ENCODE data around the gene SLC2A4. TPM values are rescaled to one million over a fixed set of nuclear protein-coding genes. Genes with fewer than 3 reads are reported as not detected.
A peak's percentile ranks its signal among the peaks of the same experiment; 100 is the strongest.

The SLC2A4 gene
- total and polyA plus RNA-seq, 12 donors, result 41.8 to 186 (median 174) TPM

- WGBS, 2 donors, result 1 to 3% methylated on average over 45 to 55 of the region's 55 CpGs
- intact Hi-C loops (cut with DNase I), result loop anchor here in 3 of 10 donors (5.0 to 10.0 kb wide), 3 partner anchors 46 to 324 kb away; partner anchors contain the start of genes CD68 (in 1 of the 3) and SENP3 (in 1 of the 3)
These were observed 30.6 kb upstream of the SLC2A4 start for GRCh38 chr17:7250695-7251627.

DNA sequence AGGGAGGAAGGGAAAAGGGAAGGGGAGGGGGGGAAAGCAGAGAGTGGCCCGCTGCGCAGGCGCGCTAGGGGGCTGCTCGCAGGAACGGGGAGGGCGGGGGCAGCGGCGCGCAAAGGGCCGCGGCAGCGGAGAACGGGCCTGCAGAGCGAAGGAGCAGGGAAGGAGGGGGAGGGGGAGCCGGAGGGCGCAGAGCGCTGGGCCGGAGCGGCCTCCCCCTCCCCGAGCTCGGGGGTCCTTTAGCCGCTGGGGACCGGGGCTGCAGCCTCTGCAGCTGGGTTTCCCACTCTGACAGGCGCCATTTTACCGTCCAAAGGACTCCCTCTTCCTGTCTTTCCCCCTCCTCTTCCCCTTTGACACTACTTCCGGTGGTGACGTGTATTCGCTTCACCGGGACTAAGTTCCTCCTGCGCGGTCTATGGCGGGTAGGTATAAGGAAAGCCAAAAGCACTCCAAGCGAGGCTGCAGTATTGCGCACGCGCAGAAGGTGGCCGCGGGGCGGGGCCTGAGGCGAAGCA lies 29.8 kb upstream of the SLC2A4 start, which contains the start of gene CTDNEP1:
CTDNEP1 (minus strand) TSS at position 74 of the 515 bp plus-strand sequence. CDS start 438 bp downstream, outside the sequence.
- no peak for TF ChIP-seq CTCF (IDR thresholded peaks at IDR 0.05)
- Histone ChIP-seq H3K27me3 (no peaks in the 10 kb centered on the region), H3K36me3 (peaks cover 0 to 42% (median 24%) of the 10 kb centered on the region in 9 donors), H3K4me3 (peak within 1 kb of the TSS; percentile 65 to 100 (median 90)), H3K4me1 (peaks cover 13 to 57% (median 41%) of the 10 kb centered on the region in 9 donors), H3K27ac (peak within 1 kb of the TSS; percentile 96 to 100 (median 99)), H3K9me3 (no peaks in the 10 kb centered on the region)
- intact Hi-C loops (cut with DNase I), result loop anchor here in 4 of 10 donors (2.0 to 10.0 kb wide), 5 partner anchors 29 to 323 kb away; partner anchors contain the start of genes CD68 (in 1 of the 4), SENP3 (in 1 of the 4) and SLC2A4 (in 1 of the 4)
- ATAC-seq (peak; percentile 93 to 96 (median 95)), DNase-seq (peak; percentile 97 to 99)
- WGBS, 2 donors, result 1% methylated on average over 32 to 41 of the region's 41 CpGs

More at GRCh38 chr17:7250695-7251627, 30.6 kb upstream of the SLC2A4 start:
- Histone ChIP-seq H3K36me3 (peaks cover 0 to 42% (median 23%) of the 10 kb centered on the region in 9 donors), H3K4me3 (peak overlapping the region; percentile 65 to 100 (median 90)), H3K4me1 (peaks cover 13 to 57% (median 41%) of the 10 kb centered on the region in 9 donors), H3K9me3 (no peaks in the 10 kb centered on the region), H3K27me3 (no peaks in the 10 kb centered on the region), H3K27ac (peak overlapping the region; percentile 96 to 100 (median 99))
- ATAC-seq, result peak in 2 of 8 donors; percentile 0
- TF ChIP-seq CTCF (IDR thresholded peaks at IDR 0.05), result no peak
- no peak for DNase-seq

DNA sequence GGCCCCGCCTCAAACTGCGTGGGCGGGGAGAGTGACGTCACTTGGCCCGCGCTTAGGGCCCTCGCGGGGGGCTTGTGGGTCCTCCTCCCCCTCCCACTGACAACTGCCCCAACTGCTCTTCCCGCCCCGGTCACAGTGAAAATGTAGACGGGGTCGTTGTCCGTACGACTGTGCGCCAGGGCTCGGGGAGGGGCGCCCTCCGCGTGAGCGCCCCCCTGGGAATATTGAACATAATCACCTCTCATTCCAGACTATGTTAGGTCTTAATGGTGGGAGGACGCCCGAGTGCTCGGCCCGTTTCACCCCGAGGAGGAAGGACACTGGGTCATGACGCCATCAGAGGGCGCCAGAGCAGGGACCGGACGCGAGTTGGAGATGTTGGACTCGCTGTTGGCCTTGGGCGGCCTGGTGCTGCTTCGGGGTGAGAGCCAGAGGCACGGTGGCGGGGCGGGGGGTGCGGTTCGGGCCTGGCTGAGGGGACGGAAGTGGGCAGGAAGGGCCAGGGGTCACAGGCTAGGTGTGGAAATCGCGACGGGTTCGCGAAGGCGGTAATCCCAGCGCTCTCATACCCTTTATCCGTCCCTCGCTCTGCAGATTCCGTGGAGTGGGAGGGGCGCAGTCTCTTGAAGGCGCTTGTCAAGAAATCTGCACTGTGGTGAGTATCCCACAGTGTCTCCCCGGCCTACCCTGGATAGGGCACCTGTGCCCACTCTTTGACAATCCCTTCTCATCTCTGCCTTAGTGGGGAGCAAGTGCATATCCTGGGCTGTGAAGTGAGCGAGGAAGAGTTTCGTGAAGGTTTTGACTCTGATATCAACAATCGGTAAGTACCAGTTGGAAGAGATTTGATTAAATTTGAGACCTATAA lies 29.1 kb upstream of the SLC2A4 start, which contains the start of gene ELP5:
ELP5 (plus strand) TSS at position 40 of the 868 bp plus-strand sequence; CDS start at position 376, 336 bp downstream.
- H3K36me3 ChIP-seq, result peaks cover 0 to 43% (median 28%) of the 10 kb centered on the region in 9 donors
- peak; percentile 95 to 97 for DNase-seq
- H3K27ac ChIP-seq, result peak within 1 kb of the TSS; percentile 96 to 100 (median 99)
- H3K4me1 ChIP-seq, result peaks cover 13 to 53% (median 41%) of the 10 kb centered on the region in 9 donors
- intact Hi-C loops (cut with DNase I), result loop anchor here in 4 of 10 donors (2.0 to 10.0 kb wide), 5 partner anchors 28 to 322 kb away; partner anchors contain the start of genes CD68 (in 1 of the 4), SENP3 (in 1 of the 4) and SLC2A4 (in 1 of the 4)
- no peaks in the 10 kb centered on the region for H3K27me3 ChIP-seq
- H3K9me3 ChIP-seq, result no peaks in the 10 kb centered on the region
- peak in 7 of 9 donors; percentile 12 to 59 (median 35) for TF ChIP-seq CTCF (IDR thresholded peaks at IDR 0.05)
- H3K4me3 ChIP-seq, result peak within 1 kb of the TSS; percentile 65 to 100 (median 90)
- 1% methylated on average over 55 of the region's 55 CpGs for WGBS, 2 donors
- peak; percentile 77 to 91 (median 84) for ATAC-seq

All from heart right ventricle (tissue), 16 donors.